HG03097 (cell line): Measurements from ENCODE around the gene MYO1B.

Source experiments
- ATAC-seq: cut with Tn5 transposase; IDR thresholded peaks from one replicate; pipeline ENCODE4 v1.9.1; 2021; ENCODE audit not compliant: unreplicated experiment, low FRiP score

The MYO1B gene

DNA sequence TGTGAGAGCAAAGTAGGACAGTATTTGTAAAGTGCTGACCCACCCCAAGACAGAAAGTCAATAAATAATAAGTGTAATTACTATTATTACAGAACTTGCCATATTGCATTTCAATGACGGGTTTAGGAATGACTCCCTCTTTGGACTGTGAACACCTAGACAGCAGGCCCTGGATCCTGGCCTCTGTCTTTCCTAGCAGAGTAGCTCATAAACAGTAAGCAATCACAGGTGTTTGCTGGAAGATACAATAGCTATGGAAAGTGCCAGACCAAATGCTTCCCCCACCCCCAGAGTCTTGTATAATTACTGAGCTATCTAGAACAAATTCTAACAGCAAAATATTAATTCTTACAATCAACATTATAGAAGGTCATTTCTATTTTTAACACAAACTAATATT lies 20.1 kb upstream of the MYO1B start:
- ATAC-seq = no peak

DNA sequence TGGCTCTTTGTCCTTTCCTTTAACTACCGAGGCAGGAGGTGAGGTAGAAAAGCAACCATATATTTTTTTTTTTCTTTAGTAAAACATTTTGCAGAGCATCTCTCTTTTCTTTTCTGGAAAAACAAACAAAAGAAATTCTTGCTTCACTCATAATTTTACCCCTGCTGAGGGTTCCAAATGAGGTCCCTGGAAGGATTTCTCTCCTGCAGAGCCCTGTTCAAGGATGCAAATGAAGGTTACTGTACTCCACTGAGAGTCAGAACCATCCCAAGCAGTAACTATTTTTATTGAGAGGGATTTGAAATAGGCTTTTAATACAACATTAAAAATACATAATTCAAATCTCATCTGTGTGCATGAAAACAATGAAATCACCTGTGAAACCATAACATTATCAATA lies 19.5 kb upstream of the MYO1B start:
- no peak for ATAC-seq

DNA sequence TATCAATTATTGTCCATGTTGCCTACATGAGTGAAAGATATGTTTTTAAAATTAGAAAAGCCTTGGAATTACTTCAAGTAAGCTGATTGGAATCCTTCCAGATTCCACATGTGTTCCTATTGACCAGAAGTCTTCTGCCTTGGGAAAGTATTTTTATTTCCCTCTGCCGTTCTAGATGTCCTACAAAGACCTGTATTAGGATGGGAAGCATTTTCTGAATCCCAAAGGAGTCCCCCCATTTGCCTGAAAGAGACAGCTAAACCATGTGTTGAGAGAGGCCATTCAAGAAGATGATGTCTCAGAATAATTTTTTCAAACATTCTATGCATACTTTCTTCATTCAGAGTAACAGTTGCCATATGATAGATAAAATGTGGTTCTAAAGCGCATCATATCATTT lies 19.0 kb upstream of the MYO1B start:
- ATAC-seq = no peak

DNA sequence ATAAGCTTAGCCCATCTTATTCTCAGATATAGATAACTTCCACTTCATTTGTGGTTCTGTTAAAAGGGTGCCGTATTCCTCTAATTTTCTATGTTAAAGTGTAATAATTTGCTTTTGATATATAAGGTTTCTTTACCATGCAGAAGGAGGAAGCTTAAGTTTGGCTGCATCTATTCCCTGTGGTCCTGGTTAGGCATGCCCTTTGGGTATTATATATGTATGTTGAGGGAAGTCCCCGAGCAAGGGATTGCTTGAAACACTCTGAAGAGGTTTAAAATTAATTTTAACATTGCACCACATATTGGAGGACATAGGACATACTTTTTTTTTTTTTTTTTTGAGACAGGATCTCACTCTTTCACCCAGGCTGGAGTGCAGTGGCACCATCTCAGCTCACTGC lies 16.9 kb upstream of the MYO1B start:
- no peak for ATAC-seq

DNA sequence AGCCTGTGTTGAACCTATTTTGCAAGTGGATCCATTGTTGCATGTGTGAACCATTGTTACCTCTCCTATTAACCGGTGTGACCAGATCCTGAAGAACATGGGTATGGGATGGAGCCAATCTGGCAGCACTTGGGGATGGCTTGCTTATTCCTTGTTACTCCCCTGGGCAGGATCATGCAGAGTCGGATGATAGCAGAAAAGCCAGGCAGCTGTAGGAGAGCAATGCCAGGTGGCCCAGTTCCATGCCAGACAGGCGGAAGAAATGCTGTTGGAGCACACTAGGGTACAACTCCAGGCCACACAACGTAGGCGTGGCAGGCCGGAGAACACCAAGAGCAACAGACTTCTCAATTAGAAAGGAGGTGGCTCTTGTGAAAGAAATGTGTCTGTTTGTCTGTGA lies 16.3 kb upstream of the MYO1B start:
- no peak for ATAC-seq

DNA sequence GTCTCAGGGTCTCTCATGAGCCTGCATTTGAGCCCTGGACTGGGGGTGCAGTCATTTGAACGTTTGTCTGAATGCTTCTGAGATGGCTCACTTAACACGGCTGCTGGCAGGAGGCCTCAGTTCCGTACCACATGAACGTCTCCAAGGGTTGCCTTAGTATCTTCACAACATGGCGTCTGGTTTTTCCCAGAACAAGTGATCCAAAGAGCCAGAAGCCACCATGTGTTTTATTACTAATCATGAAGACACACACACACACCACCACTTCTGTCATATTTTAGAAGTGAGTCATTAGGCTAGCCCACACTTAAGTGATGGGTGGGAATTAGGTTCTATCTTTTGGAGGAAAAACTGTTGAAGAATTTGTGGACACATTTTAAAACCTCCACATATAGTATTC lies 15.0 kb upstream of the MYO1B start:
- no peak for ATAC-seq

DNA sequence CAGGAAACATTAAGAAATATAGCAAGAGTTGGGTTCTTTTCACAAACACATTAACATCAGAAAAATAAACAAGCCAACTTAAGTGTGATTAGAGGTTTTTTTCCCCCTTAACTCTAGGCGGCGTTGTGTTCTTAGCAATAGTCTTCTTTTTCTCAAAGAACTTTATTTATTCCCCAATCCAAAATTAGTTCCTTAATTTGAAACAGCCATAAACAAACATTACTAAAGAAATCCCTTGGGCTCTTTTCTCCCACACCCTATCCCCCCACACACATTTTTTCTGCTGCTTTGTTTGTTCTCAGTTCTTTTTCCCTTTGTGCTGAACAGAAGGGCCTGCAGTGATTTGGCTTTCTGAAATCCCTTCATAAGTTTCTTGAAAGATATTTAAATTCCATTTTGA lies 13.2 kb upstream of the MYO1B start:
- no peak for ATAC-seq

DNA sequence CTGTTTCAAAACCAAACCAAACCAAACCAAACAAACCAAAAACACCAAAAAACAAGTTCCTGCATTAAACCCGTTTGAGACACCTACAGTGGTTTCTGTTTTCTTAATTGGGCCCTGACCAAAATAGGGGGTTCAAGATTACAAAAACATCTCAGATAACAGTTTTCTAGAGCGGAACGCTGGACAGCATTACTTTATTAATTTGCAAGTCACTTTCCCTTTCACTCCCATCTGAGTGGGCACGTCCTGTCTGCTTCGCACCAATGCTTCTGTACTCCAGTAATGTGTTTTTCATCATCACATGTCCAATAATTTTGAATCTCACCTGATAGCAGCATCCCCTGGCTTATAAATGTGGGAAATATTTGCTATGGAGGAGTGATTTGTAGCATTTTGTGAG lies 11.7 kb upstream of the MYO1B start:
- ATAC-seq = no peak

DNA sequence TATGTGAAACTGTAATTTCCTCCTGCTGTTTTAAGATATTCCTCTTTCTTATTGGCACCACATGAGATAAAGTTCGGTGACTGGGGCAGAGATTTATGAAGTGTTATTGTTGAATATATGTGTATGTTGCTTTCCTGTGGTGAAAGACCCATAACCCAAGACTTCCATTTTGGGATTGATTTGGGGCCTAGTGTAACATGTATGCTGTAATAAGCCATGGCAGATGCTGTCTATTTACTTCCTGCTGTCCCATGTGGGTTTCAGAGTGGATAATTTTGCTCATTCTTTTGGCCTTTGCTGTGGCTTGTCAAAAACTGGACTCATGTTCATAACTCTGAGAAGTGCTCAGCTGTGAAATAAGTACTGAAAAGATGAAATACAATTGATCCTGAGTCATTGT lies 10.8 kb upstream of the MYO1B start:
- ATAC-seq = no peak

DNA sequence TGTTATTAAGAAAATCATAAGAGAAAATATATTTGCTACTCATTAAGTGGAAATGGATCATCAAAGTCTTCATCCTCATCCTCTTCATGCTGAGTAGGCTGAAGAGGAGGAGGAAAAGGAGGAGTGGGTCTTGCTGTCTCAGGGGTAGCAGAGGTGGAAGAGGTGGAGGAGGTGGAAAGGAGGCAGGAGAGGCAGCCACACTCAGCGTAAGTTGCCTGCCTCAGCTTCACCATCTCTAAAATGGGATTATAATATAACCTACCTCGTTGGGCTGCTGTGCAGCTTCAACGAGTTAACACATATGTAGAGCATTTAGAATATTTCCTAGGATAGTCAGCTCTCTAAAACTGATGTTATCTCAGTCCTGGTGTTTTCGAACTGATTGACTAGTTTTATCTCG lies 4.3 kb upstream of the MYO1B start:
- no peak for ATAC-seq

DNA sequence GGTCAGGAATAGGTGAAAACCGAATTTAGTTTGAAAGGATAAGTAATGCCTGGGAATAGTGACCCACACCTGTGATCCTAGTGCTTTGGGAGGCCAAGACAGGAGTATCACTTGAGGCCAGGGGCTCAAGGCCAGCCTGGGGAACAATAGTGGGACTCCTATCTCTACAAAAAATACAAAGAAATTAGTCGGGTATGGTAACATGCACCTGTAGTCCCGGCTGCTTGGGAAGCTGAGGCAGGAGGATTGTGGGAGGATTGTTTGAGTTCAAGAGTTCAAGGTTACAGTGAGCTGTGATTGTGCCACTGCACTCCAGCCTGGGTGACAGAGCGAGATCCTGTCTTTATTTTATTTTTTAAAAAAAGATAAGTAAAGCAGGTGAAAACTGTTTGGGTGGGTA lies 3.8 kb upstream of the MYO1B start:
- no peak for ATAC-seq

DNA sequence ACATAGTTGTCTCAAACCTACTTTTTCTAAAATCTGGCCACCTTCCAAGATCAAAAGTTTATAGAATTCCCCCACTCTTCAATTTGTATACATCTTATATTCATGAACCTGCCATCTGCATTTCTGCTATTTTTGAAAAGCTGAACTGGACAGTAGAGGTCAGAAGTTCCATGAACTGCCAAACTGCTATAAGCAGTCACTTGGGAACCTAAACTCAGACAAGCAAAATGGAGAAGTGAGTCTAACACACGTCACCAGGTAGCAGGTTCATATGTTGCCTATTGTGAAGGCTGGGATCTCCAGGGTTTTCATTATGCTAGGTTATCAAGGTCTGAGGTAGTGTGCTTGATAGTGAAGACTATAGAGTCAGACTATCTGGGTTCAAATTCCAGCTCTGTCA lies 2.0 kb upstream of the MYO1B start:
- ATAC-seq = no peak

DNA sequence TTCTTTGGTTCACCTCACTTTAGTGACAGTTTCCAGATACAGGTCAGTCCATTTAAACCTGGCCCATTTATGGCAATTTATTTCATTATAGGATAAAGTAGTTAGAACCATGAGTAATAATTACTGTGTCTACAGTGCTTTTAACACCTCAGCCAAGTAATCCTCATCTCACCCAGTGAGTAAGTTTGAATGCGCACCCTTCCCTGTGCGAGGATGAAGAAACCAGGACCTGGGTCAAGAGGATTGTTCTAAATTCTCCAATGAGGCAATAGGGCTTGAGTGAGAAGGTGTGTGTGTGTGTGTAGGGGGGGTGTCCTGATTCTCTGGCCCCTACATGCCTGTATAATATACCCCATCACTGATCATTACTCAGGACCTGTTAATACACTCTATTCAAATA lies 854 bp upstream of the MYO1B start:
- no peak for ATAC-seq

DNA sequence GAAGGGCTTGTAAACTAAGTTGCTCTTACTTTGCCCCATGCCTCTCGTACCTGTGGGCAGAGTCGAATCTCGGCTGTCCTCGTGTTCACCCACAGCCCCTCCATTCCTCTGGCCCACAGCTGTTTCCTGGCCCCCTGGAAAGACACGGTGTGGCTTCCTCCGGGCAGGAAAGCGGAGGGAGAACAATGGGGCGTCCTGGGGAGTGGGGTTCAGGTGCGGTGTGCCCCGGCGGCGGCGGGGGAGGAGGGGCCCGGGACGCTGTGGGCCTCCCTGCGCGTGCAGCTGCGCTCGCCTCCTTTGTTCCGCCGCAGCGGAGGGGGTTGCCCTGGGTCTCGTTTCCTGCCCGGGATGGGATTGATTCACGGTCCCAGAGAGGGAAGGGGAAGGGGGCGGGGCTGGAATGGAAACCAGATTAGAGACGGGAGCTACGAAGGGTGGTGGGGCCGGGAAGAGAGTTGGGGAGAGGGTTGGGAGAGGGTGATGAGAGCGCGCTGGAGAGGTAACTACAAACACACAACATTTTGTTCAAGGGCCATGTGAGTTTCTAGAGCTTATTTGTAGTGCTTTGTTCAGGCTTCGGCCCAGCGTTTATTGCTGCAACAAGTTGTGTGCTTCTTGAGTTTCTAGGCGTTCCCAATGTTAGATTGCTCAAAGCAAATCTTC lies 796 bp downstream of the MYO1B start:
- ATAC-seq = no peak

DNA sequence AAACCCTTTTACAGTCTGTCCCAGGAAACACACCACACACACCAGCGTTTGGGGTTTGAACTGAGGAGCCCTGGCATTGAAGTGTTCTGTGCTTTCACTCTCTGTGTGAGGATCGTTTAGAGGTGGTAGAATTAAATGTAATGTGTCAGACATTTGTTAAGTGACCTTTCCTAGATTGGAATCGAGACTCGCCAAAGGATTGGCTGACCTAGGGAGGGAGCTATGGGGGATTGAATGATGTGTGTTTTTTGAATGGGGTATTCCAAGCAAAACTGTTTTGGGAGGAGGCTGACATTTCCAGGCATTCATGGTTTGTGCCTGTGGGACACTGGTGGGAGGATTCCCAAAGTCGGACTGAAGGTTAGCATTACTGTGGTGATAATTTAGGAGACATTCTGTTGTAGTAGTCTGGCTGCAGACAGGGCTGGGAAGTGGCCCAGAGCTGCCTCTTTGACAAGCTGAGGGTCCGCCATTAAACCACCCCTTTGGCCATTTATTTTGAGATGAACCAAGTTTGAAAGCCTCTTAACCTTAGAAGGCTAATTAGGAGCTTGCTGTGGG lies 1.7 kb downstream of the MYO1B start:
- no peak for ATAC-seq

DNA sequence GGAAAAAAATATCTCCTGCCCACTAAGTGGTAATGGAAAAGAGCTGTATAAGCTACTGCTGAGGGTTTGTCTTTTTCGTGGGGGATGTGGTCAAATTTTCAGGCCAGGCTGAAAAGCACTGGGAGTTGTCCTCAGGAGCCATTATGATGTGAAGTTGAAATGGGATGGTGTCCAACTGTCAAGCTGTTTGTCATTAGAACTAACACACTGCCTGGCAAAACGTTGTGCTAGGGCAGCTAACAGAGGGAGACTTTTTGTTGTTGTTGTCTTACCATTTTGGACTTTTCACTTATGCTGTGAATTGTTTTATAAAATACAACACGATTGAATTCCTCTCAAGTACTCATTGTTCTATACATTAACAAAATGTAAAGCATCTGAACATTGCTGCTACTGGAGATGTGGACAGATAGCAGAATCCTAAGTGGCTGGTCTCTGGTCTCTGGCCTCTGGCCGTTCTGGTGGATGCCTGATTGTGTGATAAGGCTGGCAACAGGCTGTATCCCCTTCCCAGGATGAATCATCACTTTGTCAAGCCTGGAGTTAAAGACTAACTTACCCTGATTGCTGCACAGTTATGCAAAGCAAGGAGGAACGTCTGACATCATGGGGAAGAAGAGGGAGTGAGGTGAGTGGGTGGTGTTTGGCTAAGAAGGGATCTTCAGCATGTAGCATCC lies 2.3 kb downstream of the MYO1B start:
- ATAC-seq = peak; percentile 68

DNA sequence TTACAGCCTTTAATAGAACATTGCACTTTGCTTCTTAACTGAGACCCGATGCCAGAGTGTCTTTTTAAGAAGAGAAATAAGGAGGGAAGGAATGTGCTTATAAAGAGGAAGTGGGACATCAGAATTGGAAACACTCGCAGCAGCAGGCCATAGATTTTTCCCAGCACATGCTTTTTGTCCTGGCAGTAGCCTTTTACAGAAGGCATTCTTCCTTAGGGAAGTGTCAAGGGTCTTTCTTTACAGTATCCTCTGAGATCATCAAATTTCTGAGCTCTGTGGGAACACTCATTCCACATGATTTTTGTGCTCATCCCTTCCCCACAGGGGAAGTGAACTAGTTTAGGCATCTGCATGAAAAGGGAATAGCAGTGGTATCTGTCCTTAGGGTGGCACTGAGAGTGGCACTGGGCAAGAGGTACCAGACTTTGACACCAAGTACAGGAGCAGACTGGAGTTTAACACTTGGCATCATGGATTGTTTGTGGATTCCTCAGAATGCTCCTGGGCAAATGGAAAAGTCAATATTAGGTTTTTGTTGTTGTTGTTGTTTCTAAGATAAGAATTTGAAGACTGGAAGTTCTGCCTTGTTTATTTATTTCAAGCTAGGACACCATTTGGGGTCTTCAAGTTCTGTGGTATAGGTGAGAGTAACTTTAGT lies 4.1 kb downstream of the MYO1B start:
- no peak for ATAC-seq

DNA sequence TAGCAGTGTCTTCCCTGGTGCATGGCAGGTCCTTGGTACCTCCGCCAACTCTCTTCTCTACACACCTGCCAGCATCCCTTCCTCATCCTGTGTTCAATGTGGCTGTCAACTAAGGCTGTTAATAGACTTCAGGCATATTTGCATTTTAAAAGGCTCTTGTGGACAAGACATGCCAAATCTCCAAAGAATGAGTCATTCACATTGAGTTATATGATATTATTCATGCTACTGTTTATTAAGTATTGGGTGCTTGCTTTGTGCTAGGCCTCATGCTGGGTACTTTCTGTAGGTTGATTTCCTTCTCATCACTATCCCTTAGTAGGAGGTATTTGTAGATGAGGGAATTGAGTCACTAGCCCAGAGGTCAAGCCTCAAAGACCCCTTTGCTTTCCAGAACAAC lies 5.2 kb downstream of the MYO1B start:
- no peak for ATAC-seq

DNA sequence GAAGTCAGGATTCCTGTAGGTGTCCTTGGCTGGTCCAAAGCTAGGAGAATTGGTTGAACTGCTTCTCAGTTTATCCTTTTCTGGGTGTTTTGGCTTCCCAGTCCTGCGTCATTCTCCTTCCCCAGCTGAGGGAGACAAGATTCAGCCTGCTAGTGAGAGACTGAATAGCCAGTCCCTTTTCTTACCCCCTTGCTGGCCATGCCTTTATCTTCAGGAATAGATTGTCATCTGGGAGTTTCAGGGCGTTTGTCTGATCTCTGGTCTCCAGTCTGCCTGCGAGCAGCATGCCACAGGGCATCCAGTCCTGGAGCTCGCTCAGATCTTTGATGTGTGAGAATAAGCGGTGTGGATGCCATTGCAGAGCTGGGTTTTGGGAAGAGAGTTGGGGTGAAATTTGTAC lies 5.8 kb downstream of the MYO1B start:
- no peak for ATAC-seq

DNA sequence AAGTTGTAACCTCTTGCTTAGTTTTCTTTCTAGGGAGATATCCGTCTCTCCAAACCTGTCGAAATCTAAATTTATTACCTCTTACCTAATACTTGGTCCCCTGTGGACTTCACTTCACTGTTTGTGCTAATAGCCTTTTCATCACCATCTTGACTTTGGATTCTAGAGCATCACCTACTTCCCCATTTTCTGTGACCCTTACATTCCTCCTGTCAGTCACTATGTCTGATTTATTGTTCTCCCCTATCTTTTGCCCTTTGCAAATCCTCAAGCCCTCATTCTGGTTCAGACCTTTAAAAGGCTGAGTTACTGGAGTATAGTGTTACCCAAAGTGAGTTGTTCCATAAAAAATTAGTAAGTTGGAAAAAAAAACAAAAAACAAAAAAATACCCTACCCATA lies 7.5 kb downstream of the MYO1B start:
- ATAC-seq = no peak

DNA sequence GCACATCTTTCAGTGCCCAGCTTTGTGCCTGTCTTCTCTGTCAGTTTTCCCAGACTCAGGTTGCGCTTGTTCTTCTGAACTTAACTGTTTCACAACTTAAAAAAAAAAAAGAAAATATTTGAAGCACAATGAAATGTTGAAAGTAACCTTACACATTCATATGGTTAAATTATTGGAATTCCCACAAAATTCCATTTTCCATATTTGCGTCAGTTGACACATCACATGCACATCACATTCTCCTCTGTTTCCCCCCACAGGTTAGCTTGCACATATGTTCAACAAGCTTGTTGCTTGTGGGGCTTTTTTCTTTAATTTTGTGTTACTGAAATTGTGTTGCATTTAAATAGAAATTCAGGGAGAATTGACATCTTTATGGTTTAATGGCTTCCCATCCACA lies 8.3 kb downstream of the MYO1B start:
- no peak for ATAC-seq

DNA sequence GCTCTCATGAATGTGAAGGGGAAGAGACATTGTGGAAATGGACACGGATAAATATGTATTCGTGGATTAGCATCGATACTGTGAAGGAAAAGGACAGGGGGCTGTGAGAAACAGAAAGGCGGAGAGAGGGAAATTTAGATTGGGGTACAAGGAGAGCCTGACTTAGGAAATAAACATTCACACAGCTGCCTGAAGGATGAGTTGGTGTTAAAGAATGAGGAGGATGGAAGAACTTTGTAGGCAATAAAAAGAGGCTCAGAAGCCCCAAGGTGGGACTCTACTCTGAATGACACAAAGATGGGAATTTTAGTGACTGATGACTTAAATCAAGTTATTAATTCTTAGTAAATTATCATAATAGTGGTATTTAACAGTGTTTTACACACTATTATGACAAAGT lies 10.1 kb downstream of the MYO1B start:
- no peak for ATAC-seq
